Measurements from ENCODE around the gene BCL2L12. TPM values are rescaled to one million over a fixed set of nuclear protein-coding genes. Genes with fewer than 3 reads are reported as not detected.

BCL2L12 gene
- total and polyA plus RNA-seq, 2 of the 13 experiments (the other 11 are each of a cell fraction or from before 2014, with no cell fraction given) = 26.8 to 40.8 TPM

GRCh38 chr19:49677231-49677900 lies 11.6 kb downstream of the BCL2L12 start, which contains the start of gene PRMT1 (continued):
- TF ChIP-seq, protein P1, sequence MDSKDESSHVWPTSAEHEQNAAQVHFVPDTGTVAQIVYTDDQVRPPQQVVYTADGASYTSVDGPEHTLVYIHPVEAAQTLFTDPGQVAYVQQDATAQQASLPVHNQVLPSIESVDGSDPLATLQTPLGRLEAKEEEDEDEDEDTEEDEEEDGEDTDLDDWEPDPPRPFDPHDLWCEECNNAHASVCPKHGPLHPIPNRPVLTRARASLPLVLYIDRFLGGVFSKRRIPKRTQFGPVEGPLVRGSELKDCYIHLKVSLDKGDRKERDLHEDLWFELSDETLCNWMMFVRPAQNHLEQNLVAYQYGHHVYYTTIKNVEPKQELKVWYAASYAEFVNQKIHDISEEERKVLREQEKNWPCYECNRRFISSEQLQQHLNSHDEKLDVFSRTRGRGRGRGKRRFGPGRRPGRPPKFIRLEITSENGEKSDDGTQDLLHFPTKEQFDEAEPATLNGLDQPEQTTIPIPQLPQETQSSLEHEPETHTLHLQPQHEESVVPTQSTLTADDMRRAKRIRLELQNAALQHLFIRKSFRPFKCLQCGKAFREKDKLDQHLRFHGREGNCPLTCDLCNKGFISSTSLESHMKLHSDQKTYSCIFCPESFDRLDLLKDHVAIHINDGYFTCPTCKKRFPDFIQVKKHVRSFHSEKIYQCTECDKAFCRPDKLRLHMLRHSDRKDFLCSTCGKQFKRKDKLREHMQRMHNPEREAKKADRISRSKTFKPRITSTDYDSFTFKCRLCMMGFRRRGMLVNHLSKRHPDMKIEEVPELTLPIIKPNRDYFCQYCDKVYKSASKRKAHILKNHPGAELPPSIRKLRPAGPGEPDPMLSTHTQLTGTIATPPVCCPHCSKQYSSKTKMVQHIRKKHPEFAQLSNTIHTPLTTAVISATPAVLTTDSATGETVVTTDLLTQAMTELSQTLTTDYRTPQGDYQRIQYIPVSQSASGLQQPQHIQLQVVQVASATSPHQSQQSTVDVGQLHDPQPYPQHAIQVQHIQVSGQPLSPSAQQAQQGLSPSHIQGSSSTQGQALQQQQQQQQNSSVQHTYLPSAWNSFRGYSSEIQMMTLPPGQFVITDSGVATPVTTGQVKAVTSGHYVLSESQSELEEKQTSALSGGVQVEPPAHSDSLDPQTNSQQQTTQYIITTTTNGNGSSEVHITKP (CRISPR knock-in tag; IDR thresholded peaks at IDR 0.05; ENCODE audit: low read depth) = no peak; the same call in none of the 2 replicates
- TF ChIP-seq ZNF232 (CRISPR knock-in tag; IDR thresholded peaks at IDR 0.05; ENCODE audit: borderline replicate concordance) (0 out of 2 replicates have a peak, but pooled peaks have one; percentile 46), IKZF5 (CRISPR knock-in tag; IDR thresholded peaks at IDR 0.05) (0 out of 2 replicates have a peak, but pooled peaks have one; percentile 44), ZNF687 (CRISPR knock-in tag; IDR thresholded peaks at IDR 0.05) (peak; percentile 74), IKZF4 (CRISPR knock-in tag; IDR thresholded peaks at IDR 0.05; ENCODE audit: borderline replicate concordance, low read depth, not compliant biosample characterization) (peak; percentile 10), ZNF574 (CRISPR knock-in tag; IDR thresholded peaks at IDR 0.05) (peak; percentile 81), ZNF281 (CRISPR knock-in tag; IDR thresholded peaks at IDR 0.05; ENCODE audit: borderline replicate concordance) (no peak), TBX2 (CRISPR knock-in tag; IDR thresholded peaks at IDR 0.05; ENCODE audit: borderline replicate concordance) (peak; percentile 60; the same call in 1 of the 2 replicates), IRF9 (CRISPR knock-in tag; IDR thresholded peaks at IDR 0.05; ENCODE audit: borderline replicate concordance) (peak; percentile 71; the same call in 1 of the 2 replicates)

Data from HepG2 (cell line).